Measurements from ENCODE around the gene ARHGAP44. TPM values are rescaled to one million over a fixed set of nuclear protein-coding genes. Genes with fewer than 3 reads are reported as not detected.

Gene ARHGAP44
- total and polyA plus RNA-seq, 9 of the 15 experiments (the other 6 are each of a cell fraction or from before 2014, with no cell fraction given) = 0.01 to 0.68 (median 0.07) TPM; not detected in 1

GRCh38 chr17:13027246-13027645 lies 237.9 kb downstream of the ARHGAP44 start (continued):
- TF ChIP-seq ZNF407 (IDR thresholded peaks at IDR 0.05; ENCODE audit: low read depth) (no peak), EP400 (IDR thresholded peaks at IDR 0.05) (no peak), MEF2D (tag; conservative IDR thresholded peaks at IDR 0.05; ENCODE audit: low read depth) (no peak), KAT2B (IDR thresholded peaks at IDR 0.05; ENCODE audit: low read depth, low read length) (no peak), FOXK1 (CRISPR knock-in tag; IDR thresholded peaks at IDR 0.05; ENCODE audit: borderline replicate concordance) (no peak), E2F4 (CRISPR knock-in tag; IDR thresholded peaks at IDR 0.05; ENCODE audit: low read depth) (no peak), ZNF277 (CRISPR knock-in tag; IDR thresholded peaks at IDR 0.05; ENCODE audit: borderline replicate concordance) (no peak), HDAC8 (tag; IDR thresholded peaks at IDR 0.05) (no peak), KDM5B (IDR thresholded peaks at IDR 0.05; ENCODE audit: insufficient replicate concordance, low read depth, low read length) (no peak), GATA2 (CRISPR knock-in tag; IDR thresholded peaks at IDR 0.05) (no peak)

Data from K562 (cell line).